Stimulated activated naive CD8-positive, alpha-beta T cell treated with anti-CD3 and anti-CD28 coated beads, Interleukin-15, amount 100 ng/mL, for 72 hours (primary cell): ENCODE results near the gene GRK6.

ENCODE experiments used
- ATAC-seq: fragments of 150-1000 bp; cut with Tn5 transposase; 2 replicates; pipeline ENCODE4 v1.10.0; 2021; ENCODE audit warnings: mild to moderate bottlenecking, moderate library complexity
- DNase-seq, 2 donors: peaks; one replicate each; pipeline ENCODE4 v3.0.0; 2021 to 2022
- H3K27ac Mint-ChIP-seq, 2 donors: one replicate each; pipeline ENCODE4 v1.8.0; 2022; ENCODE audit warnings: mild to moderate bottlenecking in 2 of 2, mixed read lengths in 2 of 2, moderate library complexity in 2 of 2
- H3K27me3 Mint-ChIP-seq: one replicate; pipeline ENCODE4 v1.8.0; 2022; ENCODE audit warnings: mixed read lengths
- H3K4me1 Mint-ChIP-seq: one replicate; pipeline ENCODE4 v1.8.0; 2022; ENCODE audit warnings: mild to moderate bottlenecking, mixed read lengths
- H3K4me3 Mint-ChIP-seq, 2 donors: one replicate each; pipeline ENCODE4 v1.8.0; 2022; ENCODE audit warnings: mild to moderate bottlenecking in 2 of 2, mixed read lengths in 2 of 2, moderate library complexity in 1 of 2
- H3K9me3 Mint-ChIP-seq, 2 donors: one replicate each; pipeline ENCODE4 v1.8.0; 2022; ENCODE audit warnings: mixed read lengths in 2 of 2

GRK6 gene

GRCh38 chr5:177429248-177430040, 3.0 kb downstream of the GRK6 start:
- peak; percentile 58 for ATAC-seq
- H3K27me3 Mint-ChIP-seq: no peaks in the 10 kb centered on the region
- peaks cover 82% of the 10 kb centered on the region for H3K4me1 Mint-ChIP-seq
- peak overlapping the region; percentile 89 for H3K27ac Mint-ChIP-seq
- DNase-seq: peak; percentile 77 to 94
- H3K9me3 Mint-ChIP-seq: no peaks in the 10 kb centered on the region
- H3K4me3 Mint-ChIP-seq: peak overlapping the region; percentile 92 to 96

GRCh38 chr5:177430140-177430951, 3.9 kb downstream of the GRK6 start:
- H3K9me3 Mint-ChIP-seq: no peaks in the 10 kb centered on the region
- DNase-seq (no peak), ATAC-seq (no peak)
- H3K27me3 Mint-ChIP-seq: no peaks in the 10 kb centered on the region
- H3K27ac Mint-ChIP-seq: peak overlapping the region; percentile 31 to 61
- H3K4me3 Mint-ChIP-seq: peak overlapping the region; percentile 92 to 96
- H3K4me1 Mint-ChIP-seq: peaks cover 85% of the 10 kb centered on the region

DNA sequence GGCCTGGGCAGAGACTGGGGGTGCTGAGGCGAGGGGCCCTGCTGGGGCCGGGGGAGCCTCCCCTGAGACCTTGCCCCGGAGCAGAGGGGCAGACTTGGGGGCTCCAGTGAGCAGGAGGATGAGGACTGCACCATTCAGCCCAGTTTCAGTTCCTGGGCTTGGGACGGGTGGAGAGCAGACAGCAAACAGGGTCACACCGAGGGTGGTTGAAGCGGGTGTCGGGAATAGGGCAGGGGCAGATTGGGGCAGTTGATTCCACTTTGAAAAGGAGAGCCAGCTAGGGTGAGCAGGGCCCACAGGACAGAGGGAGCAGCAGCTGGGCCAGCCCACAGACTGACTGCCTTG, 4.5 kb downstream of the GRK6 start:
- peaks cover 84% of the 10 kb centered on the region for H3K4me1 Mint-ChIP-seq
- ATAC-seq: no peak
- no peaks in the 10 kb centered on the region for H3K27me3 Mint-ChIP-seq
- peak overlapping the region; percentile 92 to 96 for H3K4me3 Mint-ChIP-seq
- no peaks in the 10 kb centered on the region for H3K9me3 Mint-ChIP-seq
- no peak for DNase-seq
- H3K27ac Mint-ChIP-seq: peak overlapping the region; percentile 59 to 92

DNA sequence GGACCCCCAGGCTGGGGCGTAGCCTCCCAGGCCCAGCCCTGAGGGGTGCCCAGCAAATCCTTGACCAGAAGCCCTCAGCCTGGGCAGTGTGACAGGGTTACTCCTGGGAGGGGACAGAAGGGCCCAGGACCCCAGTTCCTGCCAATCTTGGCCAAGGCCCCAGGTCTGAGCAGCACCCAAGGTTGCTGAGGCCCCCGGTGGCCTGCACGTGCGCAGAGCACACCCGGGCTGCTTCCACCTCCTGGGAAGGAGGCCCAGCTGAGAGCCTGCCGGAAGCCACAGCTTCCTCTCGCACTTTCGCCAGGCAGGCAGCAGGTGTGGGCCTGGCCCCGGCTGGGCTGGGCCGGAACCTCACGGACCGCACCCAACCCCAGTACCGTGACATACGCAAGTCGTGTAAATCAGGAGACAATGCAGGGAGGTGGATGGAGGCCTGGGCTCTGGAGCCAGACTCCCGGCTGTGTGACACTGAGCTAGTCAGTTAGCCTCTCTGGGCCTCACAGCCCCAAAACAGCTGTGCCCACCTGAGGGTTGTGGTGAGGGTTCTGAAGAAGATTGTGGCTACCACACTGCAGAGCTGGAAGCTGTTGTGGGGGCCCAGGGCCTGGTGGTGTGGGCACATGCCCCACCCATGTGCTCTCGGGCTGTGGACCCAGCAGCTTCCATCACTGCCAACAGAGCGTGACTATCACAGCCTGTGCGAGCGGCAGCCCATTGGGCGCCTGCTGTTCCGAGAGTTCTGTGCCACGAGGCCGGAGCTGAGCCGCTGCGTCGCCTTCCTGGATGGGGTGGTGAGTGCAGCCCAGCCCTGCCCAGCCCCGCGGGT, 5.1 kb downstream of the GRK6 start:
- Mint-ChIP-seq H3K9me3 (no peaks in the 10 kb centered on the region), H3K27ac (peak overlapping the region; percentile 59 to 97), H3K4me1 (peaks cover 87% of the 10 kb centered on the region), H3K27me3 (no peaks in the 10 kb centered on the region), H3K4me3 (peak overlapping the region; percentile 92 to 96)
- peak; percentile 71 to 83 for DNase-seq
- ATAC-seq: peak; percentile 63

- H3K4me3 Mint-ChIP-seq: peak overlapping the region; percentile 92 to 96
- ATAC-seq: no peak
- no peaks in the 10 kb centered on the region for H3K9me3 Mint-ChIP-seq
- peak overlapping the region; percentile 2 to 97 for H3K27ac Mint-ChIP-seq
- DNase-seq: no peak
- peaks cover 94% of the 10 kb centered on the region for H3K4me1 Mint-ChIP-seq
- H3K27me3 Mint-ChIP-seq: no peaks in the 10 kb centered on the region
Measured at GRCh38 chr5:177432143-177432838, 5.8 kb downstream of the GRK6 start.

GRCh38 chr5:177432839-177433657, 6.6 kb downstream of the GRK6 start:
- ATAC-seq (no peak), DNase-seq (no peak)
- H3K27me3 Mint-ChIP-seq: no peaks in the 10 kb centered on the region
- H3K4me1 Mint-ChIP-seq: peaks cover 94% of the 10 kb centered on the region
- peak overlapping the region in 1 of 2 donors; percentile 83 for H3K27ac Mint-ChIP-seq
- H3K9me3 Mint-ChIP-seq: no peaks in the 10 kb centered on the region
- H3K4me3 Mint-ChIP-seq: peak overlapping the region in 1 of 2 donors; percentile 51

DNA sequence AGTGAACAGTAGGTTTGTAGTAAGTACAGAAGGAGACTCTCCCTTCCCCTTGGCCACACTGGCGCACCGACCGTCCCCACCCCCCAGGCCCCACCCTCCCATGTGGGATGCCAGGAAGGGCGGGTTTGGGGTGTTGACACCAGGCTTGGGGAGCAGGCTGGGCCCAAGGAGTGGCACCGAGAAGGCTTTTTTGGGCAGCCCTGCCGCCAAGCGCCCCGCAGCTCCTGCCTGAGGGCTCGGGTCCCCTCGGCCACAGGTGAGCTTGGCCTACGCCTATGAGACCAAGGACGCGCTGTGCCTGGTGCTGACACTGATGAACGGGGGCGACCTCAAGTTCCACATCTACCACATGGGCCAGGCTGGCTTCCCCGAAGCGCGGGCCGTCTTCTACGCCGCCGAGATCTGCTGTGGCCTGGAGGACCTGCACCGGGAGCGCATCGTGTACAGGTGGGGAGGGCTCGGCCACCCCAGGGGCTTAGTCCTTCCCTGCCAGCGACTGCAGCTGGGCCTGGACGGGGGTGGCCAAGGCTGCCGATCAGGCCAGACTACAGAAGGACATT, 7.3 kb downstream of the GRK6 start:
- Mint-ChIP-seq H3K4me3 (no peak overlapping the region), H3K27me3 (no peaks in the 10 kb centered on the region), H3K27ac (peak overlapping the region in 1 of 2 donors; percentile 90), H3K9me3 (no peaks in the 10 kb centered on the region), H3K4me1 (peaks cover 94% of the 10 kb centered on the region)
- DNase-seq (no peak), ATAC-seq (no peak)

DNA sequence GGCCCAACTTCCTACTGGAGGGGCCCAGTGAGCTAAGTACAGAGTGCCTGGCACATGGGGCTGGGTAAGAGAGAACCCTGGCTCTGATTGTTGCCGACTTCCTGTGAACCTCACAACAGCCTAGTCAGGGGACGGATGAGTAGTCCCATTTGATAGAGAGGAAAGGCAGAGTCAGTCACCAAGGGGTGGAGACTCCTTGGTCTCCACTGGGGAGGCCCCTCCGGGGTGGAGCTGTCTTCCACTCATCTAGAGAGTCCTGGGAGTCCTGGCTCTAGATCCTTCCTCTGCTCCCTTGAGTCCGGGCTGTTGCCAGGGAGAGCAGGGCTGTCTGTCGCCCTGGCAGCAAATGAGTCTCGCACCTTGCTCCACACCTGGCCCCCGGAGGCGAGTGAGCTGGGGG, 8.0 kb downstream of the GRK6 start:
- Mint-ChIP-seq H3K4me3 (peak overlapping the region; percentile 10 to 35), H3K27ac (peak overlapping the region in 1 of 2 donors; percentile 90), H3K27me3 (no peaks in the 10 kb centered on the region), H3K9me3 (no peaks in the 10 kb centered on the region), H3K4me1 (peaks cover 89% of the 10 kb centered on the region)
- peak in 1 of 2 donors; percentile 50 for DNase-seq
- peak; percentile 31 for ATAC-seq

DNA sequence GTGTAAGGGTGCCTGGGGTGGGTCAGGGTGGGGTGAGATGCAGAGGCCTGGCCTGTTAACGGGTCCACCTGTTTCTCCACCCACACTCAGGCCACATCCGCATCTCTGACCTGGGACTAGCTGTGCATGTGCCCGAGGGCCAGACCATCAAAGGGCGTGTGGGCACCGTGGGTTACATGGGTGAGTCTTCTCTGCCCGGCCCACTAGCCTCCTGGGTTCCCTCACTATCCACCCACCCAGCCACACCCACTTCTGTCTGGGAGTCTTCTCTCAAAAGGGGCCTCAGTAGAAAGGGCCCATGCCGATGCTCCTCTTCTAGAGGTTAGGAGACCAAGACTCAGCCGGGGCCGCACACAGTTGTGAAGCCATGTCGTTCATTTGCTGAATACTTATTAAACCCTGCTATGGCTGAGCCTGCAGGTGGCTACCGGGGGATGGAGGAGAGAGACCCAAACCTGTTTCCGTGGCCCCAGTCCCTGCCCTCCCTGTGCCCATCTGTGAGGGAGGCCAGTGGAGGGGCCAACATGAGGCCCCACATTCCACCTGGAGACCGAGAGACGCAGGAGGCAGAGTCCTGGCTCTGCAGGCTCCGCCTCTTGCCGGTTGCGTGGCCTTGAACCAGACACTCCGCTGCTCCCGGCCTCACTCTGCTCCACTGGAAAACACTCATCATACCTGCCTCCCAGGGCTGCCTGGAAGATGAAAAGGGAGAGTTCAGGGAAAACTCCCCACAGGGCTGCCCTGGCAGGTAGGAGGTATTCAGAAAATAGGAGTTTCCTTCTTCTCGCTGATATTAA, 8.7 kb downstream of the GRK6 start:
- no peaks in the 10 kb centered on the region for H3K27me3 Mint-ChIP-seq
- no peak for ATAC-seq
- no peaks in the 10 kb centered on the region for H3K9me3 Mint-ChIP-seq
- H3K27ac Mint-ChIP-seq: peak overlapping the region in 1 of 2 donors; percentile 80
- no peak for DNase-seq
- no peak overlapping the region for H3K4me3 Mint-ChIP-seq
- H3K4me1 Mint-ChIP-seq: peaks cover 89% of the 10 kb centered on the region

DNA sequence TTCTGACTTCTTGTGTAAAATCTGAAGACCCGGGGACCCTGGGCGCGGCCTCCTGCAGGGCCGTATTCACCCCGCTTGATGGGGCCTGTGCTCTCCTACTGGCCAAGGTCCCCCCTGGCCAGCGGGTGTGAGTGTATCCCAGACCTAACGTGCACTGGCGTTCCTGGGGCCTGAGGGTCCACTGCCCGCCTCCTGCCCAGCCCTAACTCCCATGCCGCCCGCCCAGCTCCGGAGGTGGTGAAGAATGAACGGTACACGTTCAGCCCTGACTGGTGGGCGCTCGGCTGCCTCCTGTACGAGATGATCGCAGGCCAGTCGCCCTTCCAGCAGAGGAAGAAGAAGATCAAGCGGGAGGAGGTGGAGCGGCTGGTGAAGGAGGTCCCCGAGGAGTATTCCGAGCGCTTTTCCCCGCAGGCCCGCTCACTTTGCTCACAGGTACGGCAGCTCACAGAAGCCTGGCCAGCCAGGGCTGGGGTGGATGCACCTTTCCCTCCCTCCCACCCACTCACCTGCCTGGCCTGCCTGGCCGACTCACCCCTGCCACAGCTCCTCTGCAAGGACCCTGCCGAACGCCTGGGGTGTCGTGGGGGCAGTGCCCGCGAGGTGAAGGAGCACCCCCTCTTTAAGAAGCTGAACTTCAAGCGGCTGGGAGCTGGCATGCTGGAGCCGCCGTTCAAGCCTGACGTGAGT, 9.5 kb downstream of the GRK6 start:
- Mint-ChIP-seq H3K27ac (peak overlapping the region in 1 of 2 donors; percentile 54), H3K27me3 (no peaks in the 10 kb centered on the region), H3K4me3 (no peak overlapping the region), H3K9me3 (no peaks in the 10 kb centered on the region), H3K4me1 (peaks cover 88% of the 10 kb centered on the region)
- DNase-seq (no peak), ATAC-seq (no peak)

- DNase-seq: no peak
- Mint-ChIP-seq H3K9me3 (no peaks in the 10 kb centered on the region), H3K27me3 (no peaks in the 10 kb centered on the region), H3K27ac (peak overlapping the region in 1 of 2 donors; percentile 54), H3K4me3 (no peak overlapping the region), H3K4me1 (peaks cover 86% of the 10 kb centered on the region)
- no peak for ATAC-seq
Measured at GRCh38 chr5:177437623-177438022, 11.1 kb downstream of the GRK6 start.

DNA sequence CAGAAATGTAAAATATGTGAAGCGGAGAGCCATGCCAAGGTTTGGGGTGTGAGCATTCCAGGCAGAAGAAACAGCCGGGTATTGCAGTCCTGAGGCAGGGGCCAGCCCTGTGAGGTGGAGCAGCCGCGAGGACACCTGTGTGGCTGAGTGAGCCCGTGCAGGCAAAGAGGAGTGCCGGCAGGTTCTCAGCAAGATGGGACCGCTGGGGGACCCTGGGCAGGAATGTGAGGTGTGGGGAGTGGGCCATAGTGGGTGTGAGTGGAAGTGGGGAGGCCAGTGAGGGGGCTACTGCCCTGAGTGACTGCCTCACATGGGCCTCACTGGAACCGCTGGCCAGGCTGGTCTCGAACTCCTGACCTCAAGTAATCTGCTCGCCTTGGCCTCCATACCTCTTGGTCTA, 12.0 kb downstream of the GRK6 start:
- H3K4me3 Mint-ChIP-seq: no peak overlapping the region
- H3K4me1 Mint-ChIP-seq: peaks cover 86% of the 10 kb centered on the region
- H3K9me3 Mint-ChIP-seq: no peaks in the 10 kb centered on the region
- no peak overlapping the region for H3K27ac Mint-ChIP-seq
- H3K27me3 Mint-ChIP-seq: no peaks in the 10 kb centered on the region
- DNase-seq (no peak), ATAC-seq (no peak)

GRCh38 chr5:177439518-177440053, 13.1 kb downstream of the GRK6 start:
- DNase-seq (no peak), ATAC-seq (no peak)
- Mint-ChIP-seq H3K4me3 (no peak overlapping the region), H3K27me3 (no peaks in the 10 kb centered on the region), H3K4me1 (peaks cover 86% of the 10 kb centered on the region), H3K9me3 (no peaks in the 10 kb centered on the region), H3K27ac (peak overlapping the region in 1 of 2 donors; percentile 89)
